Measurements from ENCODE around the gene HAUS5.

- TF ChIP-seq CTCF (IDR thresholded peaks at IDR 0.05) = no peak
- TF ChIP-seq POLR2A (IDR thresholded peaks at IDR 0.05) = no peak
Observed at GRCh38 chr19:35642798-35643254, 30.3 kb downstream of the HAUS5 start.

Measured in right lobe of liver (tissue), 4 donors.